ENCODE measurements around the gene ANKRD35.

The ANKRD35 gene

DNA sequence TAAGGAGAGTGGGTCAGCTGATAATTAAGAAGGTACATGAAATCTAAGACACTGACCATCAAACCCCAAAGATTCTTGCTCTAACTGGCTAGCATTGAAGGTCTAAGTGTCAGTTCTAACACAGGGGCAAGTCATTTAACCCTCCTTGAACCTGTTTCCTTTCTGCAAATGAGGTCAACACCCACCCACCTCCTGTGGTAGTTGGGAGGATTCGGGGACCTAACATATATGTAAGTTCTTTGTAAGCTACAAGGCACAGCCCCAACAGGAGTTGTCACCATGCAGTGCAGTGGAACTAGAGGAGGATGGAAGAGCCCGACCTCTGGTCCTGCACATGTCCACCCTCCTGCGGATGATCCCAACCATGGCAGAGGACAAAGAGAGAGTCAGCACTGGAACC lies 37.8 kb downstream of the ANKRD35 start:
- Histone ChIP-seq H3K23ac (ENCODE audit: low read length) (no peak overlapping the region), H3K4ac (ENCODE audit: low read depth, low read length) (no peak overlapping the region), H3K27me3 (ENCODE audit: insufficient read depth, low read length, poor library complexity) (no peaks in the 10 kb centered on the region), H3K4me3 (ENCODE audit: low read length) (no peak overlapping the region), H3K36me3 (ENCODE audit: control insufficient read depth, insufficient read depth, low read length) (peaks cover 8% of the 10 kb centered on the region), H3K27ac (ENCODE audit: low read depth, low read length) (no peak overlapping the region), H3K18ac (ENCODE audit: low read length) (no peak overlapping the region), H2AK5ac (ENCODE audit: low read length) (no peak overlapping the region), H3K4me1 (ENCODE audit: control insufficient read depth, low read depth, low read length) (no peaks in the 10 kb centered on the region), H2BK5ac (ENCODE audit: low read length) (no peak overlapping the region), H4K8ac (ENCODE audit: low read depth, low read length) (no peak overlapping the region), H2BK15ac (replicated peaks; ENCODE audit: low read depth) (no peak overlapping the region), H3K79me1 (ENCODE audit: low read length) (no peaks in the 10 kb centered on the region), H3K4me2 (ENCODE audit: low read length) (no peak overlapping the region), H3K56ac (ENCODE audit: low read length) (no peak overlapping the region), H4K5ac (ENCODE audit: low read length) (no peak overlapping the region), H3K79me2 (ENCODE audit: control insufficient read depth, insufficient read depth, low read length) (no peaks in the 10 kb centered on the region), H2BK120ac (ENCODE audit: low read depth, low read length) (no peak overlapping the region), H3K9ac (ENCODE audit: low read length) (no peak overlapping the region)
- DNase-seq: no peak
- no CpG with 5 or more reads among the region's 3 CpGs for WGBS (ENCODE audit: extremely low coverage, insufficient coverage, low lambda C conversion rate)

DNA sequence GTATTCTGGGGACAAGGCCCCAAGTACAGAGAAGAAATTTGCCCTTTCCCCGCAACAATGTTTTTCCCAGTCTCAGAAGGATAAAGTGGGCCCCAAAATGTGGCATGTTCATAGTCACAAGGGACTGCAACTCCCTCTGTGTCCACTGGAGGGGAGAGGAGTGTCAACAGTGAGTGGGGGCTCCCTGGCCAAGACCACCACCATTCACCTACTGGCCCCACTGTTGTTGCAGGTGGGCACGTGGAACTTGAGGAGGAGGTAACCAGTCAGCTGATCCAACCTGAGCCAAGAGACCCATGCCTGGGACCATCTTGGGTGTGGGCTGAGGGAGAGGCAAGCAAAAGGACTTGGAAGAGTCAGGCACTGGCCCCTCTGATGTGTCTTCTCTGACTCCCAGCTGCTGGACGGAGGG lies 39.5 kb downstream of the ANKRD35 start:
- no CpG with 5 or more reads among the region's 3 CpGs for WGBS (ENCODE audit: extremely low coverage, insufficient coverage, low lambda C conversion rate)
- peak overlapping the region; percentile 46 for H3K18ac ChIP-seq (ENCODE audit: low read length)
- H2AK5ac ChIP-seq (ENCODE audit: low read length): no peak overlapping the region
- no peak overlapping the region for H2BK5ac ChIP-seq (ENCODE audit: low read length)
- H4K8ac ChIP-seq (ENCODE audit: low read depth, low read length): no peak overlapping the region
- no peaks in the 10 kb centered on the region for H3K27me3 ChIP-seq (ENCODE audit: insufficient read depth, low read length, poor library complexity)
- no peak overlapping the region for H2BK120ac ChIP-seq (ENCODE audit: low read depth, low read length)
- no peaks in the 10 kb centered on the region for H3K79me1 ChIP-seq (ENCODE audit: low read length)
- H3K4ac ChIP-seq (ENCODE audit: low read depth, low read length): no peak overlapping the region
- no peak overlapping the region for H2BK15ac ChIP-seq (replicated peaks; ENCODE audit: low read depth)
- peak overlapping the region; percentile 92 for H3K4me2 ChIP-seq (ENCODE audit: low read length)
- H3K4me3 ChIP-seq (ENCODE audit: low read length): peak overlapping the region; percentile 66
- peak; percentile 65 for DNase-seq
- H4K5ac ChIP-seq (ENCODE audit: low read length): no peak overlapping the region
- no peaks in the 10 kb centered on the region for H3K4me1 ChIP-seq (ENCODE audit: control insufficient read depth, low read depth, low read length)
- H3K23ac ChIP-seq (ENCODE audit: low read length): no peak overlapping the region
- peak overlapping the region; percentile 86 for H3K9ac ChIP-seq (ENCODE audit: low read length)
- peaks cover 9% of the 10 kb centered on the region for H3K36me3 ChIP-seq (ENCODE audit: control insufficient read depth, insufficient read depth, low read length)
- no peak overlapping the region for H3K27ac ChIP-seq (ENCODE audit: low read depth, low read length)
- peak overlapping the region; percentile 95 for H3K56ac ChIP-seq (ENCODE audit: low read length)
- H3K79me2 ChIP-seq (ENCODE audit: control insufficient read depth, insufficient read depth, low read length): no peaks in the 10 kb centered on the region

GRCh38 chr1:145845514-145846161 lies 40.0 kb downstream of the ANKRD35 start, which contains the start of gene NUDT17:
Gene NUDT17 (plus strand): TSS chr1:145845630. CDS start chr1:145845641, 11 bp downstream.
- H4K5ac ChIP-seq (ENCODE audit: low read length): no peak within 1 kb of the TSS
- H4K8ac ChIP-seq (ENCODE audit: low read depth, low read length): no peak within 1 kb of the TSS
- no peak within 1 kb of the TSS for H3K27ac ChIP-seq (ENCODE audit: low read depth, low read length)
- no peak within 1 kb of the TSS for H2BK5ac ChIP-seq (ENCODE audit: low read length)
- H2AK5ac ChIP-seq (ENCODE audit: low read length): no peak within 1 kb of the TSS
- H2BK120ac ChIP-seq (ENCODE audit: low read depth, low read length): no peak within 1 kb of the TSS
- peak within 1 kb of the TSS; percentile 92 for H3K4me2 ChIP-seq (ENCODE audit: low read length)
- H3K79me2 ChIP-seq (ENCODE audit: control insufficient read depth, insufficient read depth, low read length): no peaks in the 10 kb centered on the region
- peak within 1 kb of the TSS; percentile 46 for H3K18ac ChIP-seq (ENCODE audit: low read length)
- H3K56ac ChIP-seq (ENCODE audit: low read length): peak within 1 kb of the TSS; percentile 95
- DNase-seq: peak; percentile 89
- H3K4me1 ChIP-seq (ENCODE audit: control insufficient read depth, low read depth, low read length): no peaks in the 10 kb centered on the region
- no peaks in the 10 kb centered on the region for H3K27me3 ChIP-seq (ENCODE audit: insufficient read depth, low read length, poor library complexity)
- peak within 1 kb of the TSS; percentile 66 for H3K4me3 ChIP-seq (ENCODE audit: low read length)
- WGBS (ENCODE audit: extremely low coverage, insufficient coverage, low lambda C conversion rate): no CpG with 5 or more reads among the region's 50 CpGs
- peak within 1 kb of the TSS; percentile 86 for H3K9ac ChIP-seq (ENCODE audit: low read length)
- no peaks in the 10 kb centered on the region for H3K79me1 ChIP-seq (ENCODE audit: low read length)
- no peak within 1 kb of the TSS for H2BK15ac ChIP-seq (replicated peaks; ENCODE audit: low read depth)
- H3K36me3 ChIP-seq (ENCODE audit: control insufficient read depth, insufficient read depth, low read length): peaks cover 12% of the 10 kb centered on the region
- H3K4ac ChIP-seq (ENCODE audit: low read depth, low read length): peak within 1 kb of the TSS; percentile 63
- no peak within 1 kb of the TSS for H3K23ac ChIP-seq (ENCODE audit: low read length)

DNA sequence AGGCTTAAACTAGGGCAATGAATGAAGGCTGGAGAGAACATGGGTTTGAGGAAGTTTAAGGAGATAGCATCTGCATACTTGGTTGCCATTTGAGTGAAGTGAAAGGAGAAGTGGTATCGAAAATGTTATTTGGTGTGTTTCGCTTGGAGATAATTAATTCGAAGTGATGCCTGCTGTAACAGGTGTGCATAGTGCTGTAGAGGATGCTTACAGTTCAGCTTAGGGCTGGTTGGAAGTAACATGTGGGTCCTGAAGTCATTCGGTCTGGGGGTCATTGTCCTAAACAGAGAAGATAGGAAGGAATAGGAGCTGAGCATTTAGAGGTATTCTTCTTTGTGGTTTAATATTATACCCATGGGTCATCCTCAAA lies 40.5 kb downstream of the ANKRD35 start:
- no peak for DNase-seq
- Histone ChIP-seq H3K18ac (ENCODE audit: low read length) (no peak overlapping the region), H3K9ac (ENCODE audit: low read length) (no peak overlapping the region), H3K27me3 (ENCODE audit: insufficient read depth, low read length, poor library complexity) (no peaks in the 10 kb centered on the region), H4K8ac (ENCODE audit: low read depth, low read length) (no peak overlapping the region), H2AK5ac (ENCODE audit: low read length) (no peak overlapping the region), H3K4ac (ENCODE audit: low read depth, low read length) (no peak overlapping the region), H2BK15ac (replicated peaks; ENCODE audit: low read depth) (no peak overlapping the region), H3K23ac (ENCODE audit: low read length) (no peak overlapping the region), H3K4me2 (ENCODE audit: low read length) (peak overlapping the region; percentile 8), H4K5ac (ENCODE audit: low read length) (no peak overlapping the region), H2BK5ac (ENCODE audit: low read length) (no peak overlapping the region), H3K79me2 (ENCODE audit: control insufficient read depth, insufficient read depth, low read length) (no peaks in the 10 kb centered on the region), H3K79me1 (ENCODE audit: low read length) (no peaks in the 10 kb centered on the region), H3K36me3 (ENCODE audit: control insufficient read depth, insufficient read depth, low read length) (peaks cover 12% of the 10 kb centered on the region), H2BK120ac (ENCODE audit: low read depth, low read length) (no peak overlapping the region), H3K4me3 (ENCODE audit: low read length) (no peak overlapping the region), H3K27ac (ENCODE audit: low read depth, low read length) (no peak overlapping the region), H3K56ac (ENCODE audit: low read length) (no peak overlapping the region), H3K4me1 (ENCODE audit: control insufficient read depth, low read depth, low read length) (no peaks in the 10 kb centered on the region)
- 100% methylated on average over 2 of the region's 4 CpGs for WGBS (ENCODE audit: extremely low coverage, insufficient coverage, low lambda C conversion rate)

DNA sequence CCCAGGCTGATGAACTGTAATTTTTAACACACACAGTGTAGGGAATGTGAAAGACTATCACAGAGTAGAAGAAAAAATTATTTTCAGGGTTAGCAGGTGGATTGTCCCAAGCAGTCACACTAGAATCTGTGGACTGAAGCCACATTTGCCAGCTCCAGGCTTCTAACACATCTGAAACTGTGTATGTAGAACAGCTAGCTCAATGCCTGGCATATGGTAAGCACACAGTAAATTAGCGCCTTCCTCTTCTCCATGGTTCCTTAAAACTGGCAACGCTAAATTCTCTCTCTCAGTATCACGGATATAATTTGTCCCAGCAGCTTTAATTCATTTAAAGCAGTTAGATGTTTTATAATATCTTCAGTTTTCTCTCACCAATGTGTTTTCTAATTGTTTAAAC lies 42.6 kb downstream of the ANKRD35 start:
- Histone ChIP-seq H3K27me3 (ENCODE audit: insufficient read depth, low read length, poor library complexity) (no peaks in the 10 kb centered on the region), H3K4me3 (ENCODE audit: low read length) (no peak overlapping the region), H2BK120ac (ENCODE audit: low read depth, low read length) (no peak overlapping the region), H3K36me3 (ENCODE audit: control insufficient read depth, insufficient read depth, low read length) (peaks cover 12% of the 10 kb centered on the region), H3K18ac (ENCODE audit: low read length) (no peak overlapping the region), H2BK15ac (replicated peaks; ENCODE audit: low read depth) (no peak overlapping the region), H3K79me1 (ENCODE audit: low read length) (no peaks in the 10 kb centered on the region), H4K5ac (ENCODE audit: low read length) (no peak overlapping the region), H2BK5ac (ENCODE audit: low read length) (no peak overlapping the region), H4K8ac (ENCODE audit: low read depth, low read length) (no peak overlapping the region), H3K4me1 (ENCODE audit: control insufficient read depth, low read depth, low read length) (no peaks in the 10 kb centered on the region), H3K4me2 (ENCODE audit: low read length) (no peak overlapping the region), H3K27ac (ENCODE audit: low read depth, low read length) (no peak overlapping the region), H3K4ac (ENCODE audit: low read depth, low read length) (no peak overlapping the region), H3K9ac (ENCODE audit: low read length) (no peak overlapping the region), H3K23ac (ENCODE audit: low read length) (no peak overlapping the region), H2AK5ac (ENCODE audit: low read length) (no peak overlapping the region), H3K79me2 (ENCODE audit: control insufficient read depth, insufficient read depth, low read length) (no peaks in the 10 kb centered on the region), H3K56ac (ENCODE audit: low read length) (no peak overlapping the region)
- no CpG with 5 or more reads among the region's 3 CpGs for WGBS (ENCODE audit: extremely low coverage, insufficient coverage, low lambda C conversion rate)
- DNase-seq: no peak

DNA sequence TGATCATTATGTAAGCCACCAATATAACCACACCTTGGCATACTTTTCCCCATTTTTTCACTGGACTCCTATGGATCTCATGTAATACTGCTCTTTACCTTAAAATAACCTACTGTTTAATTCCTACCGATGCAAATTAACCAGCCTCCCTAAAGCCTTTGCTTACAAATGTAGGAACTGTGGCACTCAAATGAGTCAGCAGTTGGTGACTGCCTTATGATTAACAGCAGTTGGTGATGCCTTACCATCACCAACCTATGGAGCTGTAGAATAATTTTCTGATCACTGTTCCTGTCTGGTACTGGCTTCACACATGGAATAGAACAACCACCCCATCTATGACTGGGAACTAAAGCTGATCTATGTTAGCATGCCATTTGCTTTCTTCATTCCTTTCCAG lies 48.0 kb downstream of the ANKRD35 start:
- Histone ChIP-seq H3K79me1 (ENCODE audit: low read length) (no peaks in the 10 kb centered on the region), H3K9ac (ENCODE audit: low read length) (no peak overlapping the region), H3K23ac (ENCODE audit: low read length) (no peak overlapping the region), H3K27ac (ENCODE audit: low read depth, low read length) (no peak overlapping the region), H3K4me2 (ENCODE audit: low read length) (no peak overlapping the region), H2BK15ac (replicated peaks; ENCODE audit: low read depth) (no peak overlapping the region), H3K56ac (ENCODE audit: low read length) (no peak overlapping the region), H3K36me3 (ENCODE audit: control insufficient read depth, insufficient read depth, low read length) (peaks cover 23% of the 10 kb centered on the region), H2BK120ac (ENCODE audit: low read depth, low read length) (no peak overlapping the region), H3K4me3 (ENCODE audit: low read length) (no peak overlapping the region), H4K5ac (ENCODE audit: low read length) (no peak overlapping the region), H3K4ac (ENCODE audit: low read depth, low read length) (no peak overlapping the region), H3K27me3 (ENCODE audit: insufficient read depth, low read length, poor library complexity) (no peaks in the 10 kb centered on the region), H2AK5ac (ENCODE audit: low read length) (no peak overlapping the region), H3K18ac (ENCODE audit: low read length) (no peak overlapping the region), H3K4me1 (ENCODE audit: control insufficient read depth, low read depth, low read length) (no peaks in the 10 kb centered on the region), H2BK5ac (ENCODE audit: low read length) (no peak overlapping the region), H4K8ac (ENCODE audit: low read depth, low read length) (no peak overlapping the region), H3K79me2 (ENCODE audit: control insufficient read depth, insufficient read depth, low read length) (no peaks in the 10 kb centered on the region)
- DNase-seq: no peak
- WGBS (ENCODE audit: extremely low coverage, insufficient coverage, low lambda C conversion rate): no CpG with 5 or more reads among the region's 1 CpG
